NCI-H187 treated with DMSO at 0.1 percent for 48 hours (cell line): ENCODE measurements around the gene PABPN1L.
"Not testable (repeated sequence)": the region's sequence is repeated elsewhere in the genome, so short reads cannot be mapped to it uniquely, and the experiment has no call there.

ENCODE experiments used
- DNase-seq: peaks from one replicate; lab custom pipeline; 2025; lab: John Stamatoyannopoulos, UW

Gene PABPN1L

GRCh38 chr16:88901718-88902337 lies 35.4 kb upstream of the PABPN1L start:
- no peak for DNase-seq

- no peak for DNase-seq
Observed at GRCh38 chr16:88900662-88901052, 34.2 kb upstream of the PABPN1L start.

- DNase-seq: no peak
Observed at GRCh38 chr16:88899901-88900661, 33.6 kb upstream of the PABPN1L start.

- DNase-seq: no peak
Observed at GRCh38 chr16:88897696-88898425, 31.4 kb upstream of the PABPN1L start.

- DNase-seq: no peak
Observed at GRCh38 chr16:88896238-88897070, 30.0 kb upstream of the PABPN1L start.

GRCh38 chr16:88895335-88895734 lies 28.9 kb upstream of the PABPN1L start:
- no peak for DNase-seq

- no peak for DNase-seq
Observed at GRCh38 chr16:88894681-88895300, 28.3 kb upstream of the PABPN1L start.

- not testable (repeated sequence) for DNase-seq
Observed at GRCh38 chr16:88894266-88894665, 27.8 kb upstream of the PABPN1L start.

GRCh38 chr16:88893127-88893968 lies 26.9 kb upstream of the PABPN1L start:
- no peak for DNase-seq

GRCh38 chr16:88892065-88892464 lies 25.6 kb upstream of the PABPN1L start:
- no peak for DNase-seq

- no peak for DNase-seq
Observed at GRCh38 chr16:88891083-88891482, 24.6 kb upstream of the PABPN1L start.

- not testable (repeated sequence) for DNase-seq
Observed at GRCh38 chr16:88889702-88890352, 23.4 kb upstream of the PABPN1L start.

GRCh38 chr16:88888461-88889387 lies 22.3 kb upstream of the PABPN1L start:
- DNase-seq: no peak

- no peak for DNase-seq
Observed at GRCh38 chr16:88888057-88888456, 21.6 kb upstream of the PABPN1L start.

GRCh38 chr16:88886845-88887521 lies 20.5 kb upstream of the PABPN1L start:
- no peak for DNase-seq

GRCh38 chr16:88886420-88886844 lies 20.0 kb upstream of the PABPN1L start:
- DNase-seq: no peak

- DNase-seq: no peak
Observed at GRCh38 chr16:88885693-88886280, 19.3 kb upstream of the PABPN1L start.
